CD4-positive, alpha-beta T cell treated with Interleukin-1 beta for 1 hour (primary cell): ENCODE data around the gene C10orf143.
"Not testable (repeated sequence)": the region's sequence is repeated elsewhere in the genome, so short reads cannot be mapped to it uniquely, and the experiment has no call there.

Experiments
- DNase-seq, 2 donors: peaks; one replicate each; pipeline ENCODE4 v3.0.0-alpha.2; 2020 to 2022

The C10orf143 gene

GRCh38 chr10:130111113-130111851 is 652 bp upstream of the C10orf143 start:
- DNase-seq = peak; percentile 96

DNA sequence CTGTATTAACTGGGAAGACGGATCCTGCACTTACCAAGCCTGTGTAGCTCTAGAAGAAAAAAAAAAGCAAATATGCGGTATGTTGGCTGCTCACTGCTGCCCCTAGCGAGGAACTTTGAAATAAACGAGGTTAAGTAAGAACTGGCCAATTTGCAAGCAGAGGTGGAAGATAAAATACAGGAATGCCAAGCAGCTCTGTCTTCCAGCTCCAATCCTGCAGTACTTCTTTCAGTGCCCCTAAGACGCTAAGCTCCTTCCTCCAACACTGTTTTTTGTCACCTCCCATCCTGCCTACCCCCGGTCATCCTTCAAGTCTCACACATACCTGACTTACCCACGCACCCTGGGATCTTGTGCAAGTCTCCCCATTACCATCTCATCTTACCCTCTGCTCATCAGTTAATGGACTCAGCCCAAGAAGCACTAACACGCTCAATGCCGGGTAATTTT is 809 bp downstream of the C10orf143 start:
- peak; percentile 69 to 84 for DNase-seq

DNA sequence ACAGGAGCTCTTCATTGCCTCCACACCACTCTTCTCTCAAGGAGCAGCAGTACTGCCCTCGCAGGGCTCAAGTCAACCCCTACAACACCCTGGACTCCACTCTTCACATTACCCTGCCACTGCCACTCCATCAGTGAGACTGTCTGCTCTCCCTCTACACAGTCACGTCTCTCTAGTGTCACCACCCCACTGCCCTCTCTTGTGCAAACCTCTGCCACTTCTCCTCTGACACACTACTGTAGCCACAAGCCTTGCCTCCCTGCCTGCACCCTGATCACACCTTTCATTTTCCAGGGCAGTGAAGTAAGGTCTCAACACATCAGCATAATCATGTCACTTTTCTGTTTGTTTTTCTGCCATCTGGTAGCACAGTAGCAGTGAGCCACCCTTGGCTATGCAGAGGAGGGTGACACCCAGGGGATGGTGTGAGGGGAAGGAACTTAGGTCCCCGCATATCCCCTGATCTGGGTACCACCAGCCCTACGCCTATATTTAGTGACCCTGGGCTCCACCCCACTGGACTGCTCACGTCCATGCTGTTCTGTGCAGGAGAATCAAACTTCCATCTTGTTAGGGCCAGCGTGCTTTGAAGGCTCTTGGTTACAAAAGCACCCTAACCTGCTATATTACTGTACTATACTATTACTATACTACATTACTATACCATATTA is 1.6 kb downstream of the C10orf143 start:
- no peak for DNase-seq

- DNase-seq = peak in 1 of 2 donors; percentile 17
These were observed 2.5 kb downstream of the C10orf143 start for GRCh38 chr10:130108146-130108545.

- no peak for DNase-seq
These were observed 4.9 kb downstream of the C10orf143 start for GRCh38 chr10:130105724-130106123.

- DNase-seq = no peak
These were observed 11.3 kb downstream of the C10orf143 start for GRCh38 chr10:130099344-130099743.

- DNase-seq = not testable (repeated sequence)
These were observed 20.1 kb downstream of the C10orf143 start for GRCh38 chr10:130090565-130090964.

- no peak for DNase-seq
These were observed 30.2 kb downstream of the C10orf143 start for GRCh38 chr10:130080461-130080814.

DNA sequence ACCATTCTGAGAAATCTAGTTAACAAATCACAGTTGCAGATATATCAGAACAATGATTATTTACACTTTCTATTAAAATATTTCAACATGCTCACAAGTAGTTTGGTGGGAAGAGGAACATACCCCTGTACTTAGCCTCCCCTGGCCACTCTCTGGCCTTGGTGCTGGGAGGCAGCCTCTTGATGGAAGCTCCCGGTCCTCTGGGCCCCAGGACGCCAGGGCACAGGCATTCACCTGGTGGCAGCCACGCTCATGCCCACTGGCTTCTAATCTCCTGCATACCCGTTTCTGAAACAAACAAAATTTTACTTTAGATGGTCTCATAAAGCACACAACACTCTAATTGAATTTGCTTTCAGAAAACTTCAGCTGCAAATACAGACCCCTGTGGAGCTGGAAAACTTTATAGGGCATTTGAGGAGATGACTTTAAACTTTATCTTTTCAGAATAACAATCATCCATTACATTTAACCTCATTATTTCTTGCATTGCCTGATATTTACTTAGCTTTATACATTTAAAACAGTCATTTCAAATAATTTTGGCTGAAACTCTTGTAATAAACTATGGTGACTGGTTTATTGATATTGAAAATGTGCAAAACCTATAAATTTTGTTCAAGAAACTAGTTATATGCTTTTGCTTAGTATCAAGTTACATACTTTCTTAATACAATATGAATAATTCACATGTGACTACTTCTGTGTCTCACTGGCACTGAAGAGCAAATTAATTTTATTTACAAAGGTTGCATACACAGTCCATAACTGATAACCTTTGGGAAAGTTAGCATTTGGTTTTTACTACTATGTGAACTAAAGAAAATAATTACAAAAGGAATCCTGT is 30.8 kb downstream of the C10orf143 start:
- no peak for DNase-seq

GRCh38 chr10:130078120-130078519 is 32.5 kb downstream of the C10orf143 start:
- DNase-seq = no peak

GRCh38 chr10:130076681-130077080 is 33.9 kb downstream of the C10orf143 start:
- DNase-seq = no peak

DNA sequence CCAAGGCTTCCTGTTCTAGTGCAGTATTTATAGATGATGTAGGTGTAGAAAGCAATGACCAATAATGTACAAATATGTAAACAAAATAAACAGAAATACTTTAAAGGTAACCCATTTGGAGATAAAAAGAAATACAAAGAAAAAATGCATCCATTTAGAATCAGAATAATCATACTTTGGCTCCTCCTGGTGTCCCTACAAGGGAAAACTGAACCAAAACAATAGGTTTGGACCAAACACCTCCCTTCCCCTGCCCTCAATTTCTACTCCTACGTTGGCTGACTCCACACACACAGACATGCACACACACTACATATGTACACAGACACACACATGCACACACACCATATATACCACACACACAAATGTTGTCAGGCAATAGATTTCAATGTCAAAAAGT is 36.0 kb downstream of the C10orf143 start:
- DNase-seq = no peak

GRCh38 chr10:130073912-130074311 is 36.7 kb downstream of the C10orf143 start:
- DNase-seq = no peak

GRCh38 chr10:130072247-130072646 is 38.4 kb downstream of the C10orf143 start:
- DNase-seq = no peak

DNA sequence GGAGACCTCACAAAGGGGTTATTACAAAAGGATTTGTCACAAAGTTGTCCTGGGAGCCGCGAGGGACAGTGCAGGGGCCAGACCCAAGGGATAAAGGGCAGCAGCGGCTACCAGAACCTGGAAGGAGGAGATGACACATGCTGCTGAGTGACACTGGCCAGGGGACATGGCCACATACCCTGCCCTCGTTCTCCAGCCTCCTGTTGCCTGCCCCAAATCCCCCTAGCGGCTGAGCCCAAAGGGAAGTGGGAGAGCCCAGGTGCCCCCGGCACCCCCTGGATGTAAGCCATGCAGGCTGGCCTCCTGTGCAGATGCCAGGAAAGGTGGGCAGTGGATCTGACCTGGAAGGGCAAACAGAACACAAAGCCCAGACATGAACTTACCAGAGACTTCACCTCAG is 42.7 kb downstream of the C10orf143 start:
- no peak for DNase-seq

GRCh38 chr10:130066743-130067142 is 43.9 kb downstream of the C10orf143 start:
- no peak for DNase-seq

DNA sequence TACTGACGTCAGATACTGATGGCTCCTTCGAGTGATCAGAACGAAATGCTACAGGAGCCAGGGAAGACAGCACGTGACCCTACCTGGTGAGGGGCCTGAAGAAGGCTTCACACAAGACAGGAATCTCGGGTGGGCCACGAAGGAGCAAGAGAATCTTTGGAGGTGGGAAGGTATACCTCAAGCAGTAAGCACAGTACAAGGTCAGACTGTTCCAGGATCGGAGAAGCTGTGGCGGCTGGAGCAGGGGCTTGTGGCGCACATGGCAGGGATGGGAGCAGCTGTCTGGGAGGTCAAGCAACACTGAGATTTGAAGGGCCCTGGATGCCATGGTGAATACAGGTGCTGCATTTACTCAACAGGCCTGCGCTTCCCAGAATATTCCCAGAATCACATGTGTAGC is 45.4 kb downstream of the C10orf143 start:
- DNase-seq = no peak

- no peak for DNase-seq
These were observed 45.8 kb downstream of the C10orf143 start for GRCh38 chr10:130064783-130065182.

GRCh38 chr10:130062976-130063375 is 47.7 kb downstream of the C10orf143 start:
- DNase-seq = no peak

GRCh38 chr10:130062201-130062600 is 48.4 kb downstream of the C10orf143 start:
- no peak for DNase-seq

DNA sequence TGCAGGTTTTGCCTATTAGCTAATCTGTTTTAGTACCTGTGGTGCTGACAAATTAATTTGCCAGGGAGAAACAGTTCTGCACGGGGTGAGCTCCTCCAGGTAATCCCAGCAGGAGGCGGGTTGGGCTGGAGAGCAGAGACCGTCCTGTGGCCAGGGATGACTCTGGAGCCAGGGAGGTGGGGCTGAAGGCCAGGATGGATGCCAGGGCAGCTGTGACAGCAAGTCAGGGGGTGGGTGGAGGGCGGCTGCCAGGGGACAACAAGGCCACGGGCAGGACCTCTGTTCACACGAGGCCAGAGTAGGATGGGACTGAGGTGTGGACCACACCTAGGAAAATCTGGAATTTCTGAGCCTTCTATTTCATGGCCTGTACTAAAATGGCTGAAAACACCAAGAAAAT is 48.9 kb downstream of the C10orf143 start:
- no peak for DNase-seq

DNA sequence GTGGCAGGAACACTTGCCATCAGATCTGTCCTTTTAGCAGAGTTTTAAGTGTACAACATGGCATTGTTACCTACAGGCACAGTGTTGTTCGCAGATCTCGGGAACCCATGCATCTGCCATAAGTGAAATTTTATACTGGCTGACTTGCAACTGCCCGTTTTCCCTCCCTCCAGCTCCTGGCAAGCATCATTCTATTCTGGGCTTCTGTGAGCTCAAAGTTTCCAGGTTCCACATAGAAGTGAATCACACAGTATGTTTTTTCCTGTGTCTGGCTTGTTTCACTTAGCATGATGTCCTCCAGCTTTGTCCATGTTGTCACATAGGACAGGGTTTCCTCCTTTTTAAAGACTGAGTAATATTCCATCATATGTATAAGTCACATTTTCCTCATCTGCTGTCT is 56.6 kb downstream of the C10orf143 start:
- no peak for DNase-seq

GRCh38 chr10:130053561-130053960 is 57.1 kb downstream of the C10orf143 start:
- no peak for DNase-seq

- no peak for DNase-seq
These were observed 58.4 kb downstream of the C10orf143 start for GRCh38 chr10:130052193-130052592.
